Glutamatergic neuron (in vitro differentiated cells): ENCODE data around the gene ZFC3H1. TPM values are rescaled to one million over a fixed set of nuclear protein-coding genes. Genes with fewer than 3 reads are reported as not detected.

Source experiments
- DNase-seq: peaks from one replicate; pipeline ENCODE4 v3.0.0; 2022
- H3K27ac Mint-ChIP-seq: one replicate; pipeline ENCODE4 v1.8.0; 2020; ENCODE audit warnings: mild to moderate bottlenecking, mixed read lengths, inconsistent platforms; ENCODE audit not compliant: unreplicated experiment
- H3K27me3 Mint-ChIP-seq: one replicate; pipeline ENCODE4 v1.8.0; 2020; ENCODE audit warnings: mild to moderate bottlenecking, moderate library complexity, mixed read lengths, inconsistent platforms; ENCODE audit not compliant: unreplicated experiment
- H3K36me3 Mint-ChIP-seq: one replicate; pipeline ENCODE4 v1.8.0; 2020; ENCODE audit warnings: mild to moderate bottlenecking, mixed read lengths, inconsistent platforms; ENCODE audit not compliant: unreplicated experiment
- H3K4me1 Mint-ChIP-seq: one replicate; pipeline ENCODE4 v1.8.0; 2020; ENCODE audit warnings: mild to moderate bottlenecking, low read depth, mixed read lengths, inconsistent platforms; ENCODE audit not compliant: unreplicated experiment
- H3K4me3 Mint-ChIP-seq: one replicate; pipeline ENCODE4 v1.8.0; 2020; ENCODE audit warnings: mild to moderate bottlenecking, mixed read lengths, inconsistent platforms; ENCODE audit not compliant: unreplicated experiment
- H3K9me3 Mint-ChIP-seq: one replicate; pipeline ENCODE4 v1.8.0; 2020; ENCODE audit warnings: mild to moderate bottlenecking, moderate library complexity, mixed read lengths, inconsistent platforms; ENCODE audit not compliant: unreplicated experiment
- CTCF ChIP-seq: fragments of 200-600 bp; sonication (generic); IDR thresholded peaks from one replicate; pipeline ENCODE4 v1.5.0; 2021; ENCODE audit not compliant: partially characterized antibody, unreplicated experiment
- total RNA-seq: library from RNA; stranded (reverse); fragmentation: NEBNext Ultra II Directional; extraction: Animal tissue kit (Norgen Biotek cat#: 25700); gene quantifications from one replicate; pipeline ENCODE4 v1.2.1, GENCODE V29; 2021; ENCODE audit not compliant: unreplicated experiment

The ZFC3H1 gene
- total RNA-seq, 1 donor from 2014 or later: 66.7 TPM

GRCh38 chr12:71685914-71686657 is 22.4 kb upstream of the ZFC3H1 start, which contains the start of gene TMEM19:
TSS of gene TMEM19 (plus strand) at chr12:71686082. CDS start at chr12:71686681, 599 bp downstream.
- Mint-ChIP-seq H3K4me3 (peak within 1 kb of the TSS; percentile 95), H3K36me3 (no peaks in the 10 kb centered on the region), H3K27me3 (no peaks in the 10 kb centered on the region), H3K9me3 (no peaks in the 10 kb centered on the region), H3K4me1 (peaks cover 6% of the 10 kb centered on the region), H3K27ac (peak within 1 kb of the TSS; percentile 91)
- peak; percentile 92 for DNase-seq
- TF ChIP-seq CTCF: no peak

- H3K36me3 Mint-ChIP-seq: no peaks in the 10 kb centered on the region
- no peak for DNase-seq
- TF ChIP-seq CTCF: no peak
- no peaks in the 10 kb centered on the region for H3K9me3 Mint-ChIP-seq
- peak overlapping the region; percentile 86 for H3K4me3 Mint-ChIP-seq
- H3K4me1 Mint-ChIP-seq: peaks cover 6% of the 10 kb centered on the region
- peak overlapping the region; percentile 59 for H3K27ac Mint-ChIP-seq
- no peaks in the 10 kb centered on the region for H3K27me3 Mint-ChIP-seq
Observed at GRCh38 chr12:71685312-71685906, 21.8 kb upstream of the ZFC3H1 start.

- no peak overlapping the region for H3K4me3 Mint-ChIP-seq
- DNase-seq: no peak
- no peak for TF ChIP-seq CTCF
- no peaks in the 10 kb centered on the region for H3K27me3 Mint-ChIP-seq
- no peaks in the 10 kb centered on the region for H3K36me3 Mint-ChIP-seq
- peaks cover 6% of the 10 kb centered on the region for H3K4me1 Mint-ChIP-seq
- H3K9me3 Mint-ChIP-seq: no peaks in the 10 kb centered on the region
- H3K27ac Mint-ChIP-seq: no peak overlapping the region
Observed at GRCh38 chr12:71684081-71684480, 20.4 kb upstream of the ZFC3H1 start.

GRCh38 chr12:71683633-71684032 is 20.0 kb upstream of the ZFC3H1 start:
- peaks cover 6% of the 10 kb centered on the region for H3K4me1 Mint-ChIP-seq
- H3K27ac Mint-ChIP-seq: no peak overlapping the region
- no peaks in the 10 kb centered on the region for H3K36me3 Mint-ChIP-seq
- DNase-seq: no peak
- H3K9me3 Mint-ChIP-seq: no peaks in the 10 kb centered on the region
- no peak overlapping the region for H3K4me3 Mint-ChIP-seq
- no peak for TF ChIP-seq CTCF
- no peaks in the 10 kb centered on the region for H3K27me3 Mint-ChIP-seq

- no peaks in the 10 kb centered on the region for H3K36me3 Mint-ChIP-seq
- H3K9me3 Mint-ChIP-seq: no peaks in the 10 kb centered on the region
- no peak overlapping the region for H3K4me3 Mint-ChIP-seq
- H3K27me3 Mint-ChIP-seq: no peaks in the 10 kb centered on the region
- no peak overlapping the region for H3K27ac Mint-ChIP-seq
- no peak for TF ChIP-seq CTCF
- DNase-seq: no peak
- no peaks in the 10 kb centered on the region for H3K4me1 Mint-ChIP-seq
Observed at GRCh38 chr12:71682466-71682865, 18.8 kb upstream of the ZFC3H1 start.
